ENCODE data around the gene RRM2.

DNA sequence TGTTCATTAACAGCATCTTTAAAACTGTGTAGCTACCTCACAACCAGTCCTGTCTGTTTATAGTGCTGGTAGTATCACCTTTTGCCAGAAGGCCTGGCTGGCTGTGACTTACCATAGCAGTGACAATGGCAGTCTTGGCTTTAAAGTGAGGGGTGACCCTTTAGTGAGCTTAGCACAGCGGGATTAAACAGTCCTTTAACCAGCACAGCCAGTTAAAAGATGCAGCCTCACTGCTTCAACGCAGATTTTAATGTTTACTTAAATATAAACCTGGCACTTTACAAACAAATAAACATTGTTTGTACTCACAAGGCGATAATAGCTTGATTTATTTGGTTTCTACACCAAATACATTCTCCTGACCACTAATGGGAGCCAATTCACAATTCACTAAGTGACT lies 7.0 kb downstream of the RRM2 start:
- TF ChIP-seq CTCF (IDR thresholded peaks at IDR 0.05) (no peak), POLR2A (IDR thresholded peaks at IDR 0.05) (no peak)
